ENCODE measurements around the gene OVAAL.

The OVAAL gene

GRCh38 chr1:180598333-180598974 is 39.7 kb downstream of the OVAAL start:
- in situ Hi-C loops (cut with MboI; ENCODE audit: low pct_unique_long_range_greater_than_20kb, low sequenced_read_pairs, unreplicated experiment): no loop called here
- TF ChIP-seq, protein P1, sequence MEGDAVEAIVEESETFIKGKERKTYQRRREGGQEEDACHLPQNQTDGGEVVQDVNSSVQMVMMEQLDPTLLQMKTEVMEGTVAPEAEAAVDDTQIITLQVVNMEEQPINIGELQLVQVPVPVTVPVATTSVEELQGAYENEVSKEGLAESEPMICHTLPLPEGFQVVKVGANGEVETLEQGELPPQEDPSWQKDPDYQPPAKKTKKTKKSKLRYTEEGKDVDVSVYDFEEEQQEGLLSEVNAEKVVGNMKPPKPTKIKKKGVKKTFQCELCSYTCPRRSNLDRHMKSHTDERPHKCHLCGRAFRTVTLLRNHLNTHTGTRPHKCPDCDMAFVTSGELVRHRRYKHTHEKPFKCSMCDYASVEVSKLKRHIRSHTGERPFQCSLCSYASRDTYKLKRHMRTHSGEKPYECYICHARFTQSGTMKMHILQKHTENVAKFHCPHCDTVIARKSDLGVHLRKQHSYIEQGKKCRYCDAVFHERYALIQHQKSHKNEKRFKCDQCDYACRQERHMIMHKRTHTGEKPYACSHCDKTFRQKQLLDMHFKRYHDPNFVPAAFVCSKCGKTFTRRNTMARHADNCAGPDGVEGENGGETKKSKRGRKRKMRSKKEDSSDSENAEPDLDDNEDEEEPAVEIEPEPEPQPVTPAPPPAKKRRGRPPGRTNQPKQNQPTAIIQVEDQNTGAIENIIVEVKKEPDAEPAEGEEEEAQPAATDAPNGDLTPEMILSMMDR (IDR thresholded peaks at IDR 0.05; ENCODE audit: extremely low read depth, insufficient read depth, missing control alignments): no peak
- no peak for DNase-seq (ENCODE audit: low spot score)

GRCh38 chr1:180600343-180600742 is 41.6 kb downstream of the OVAAL start:
- in situ Hi-C loops (cut with MboI; ENCODE audit: low pct_unique_long_range_greater_than_20kb, low sequenced_read_pairs, unreplicated experiment): no loop called here
- no peak for DNase-seq (ENCODE audit: low spot score)
- TF ChIP-seq, protein P1 (IDR thresholded peaks at IDR 0.05; ENCODE audit: extremely low read depth, insufficient read depth, missing control alignments): no peak

- in situ Hi-C loops (cut with MboI; ENCODE audit: low pct_unique_long_range_greater_than_20kb, low sequenced_read_pairs, unreplicated experiment): no loop called here
- DNase-seq (ENCODE audit: low spot score): no peak
- TF ChIP-seq, protein P1 (IDR thresholded peaks at IDR 0.05; ENCODE audit: extremely low read depth, insufficient read depth, missing control alignments): no peak
These were observed 42.7 kb downstream of the OVAAL start for GRCh38 chr1:180601512-180601911.

GRCh38 chr1:180603223-180603849 is 44.6 kb downstream of the OVAAL start:
- TF ChIP-seq, protein P1 (IDR thresholded peaks at IDR 0.05; ENCODE audit: extremely low read depth, insufficient read depth, missing control alignments): no peak
- in situ Hi-C loops (cut with MboI; ENCODE audit: low pct_unique_long_range_greater_than_20kb, low sequenced_read_pairs, unreplicated experiment): no loop called here
- DNase-seq (ENCODE audit: low spot score): no peak

DNA sequence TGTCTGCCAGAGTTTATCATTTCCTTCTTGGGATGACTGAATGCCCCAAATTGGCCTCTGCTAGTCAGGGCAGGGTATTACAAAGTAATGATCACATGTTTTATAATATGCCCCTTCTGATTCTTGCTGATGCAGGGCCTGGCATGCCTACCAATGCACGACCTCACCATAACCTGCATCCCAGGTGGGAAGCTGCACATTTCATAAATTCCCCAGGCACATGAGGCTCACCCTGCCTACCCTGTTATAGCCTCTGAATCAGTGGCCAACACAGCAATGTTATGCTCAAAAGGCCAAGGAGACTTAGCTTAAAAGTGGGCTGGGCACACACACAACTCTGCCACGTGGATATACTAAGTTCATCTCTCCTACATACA is 45.1 kb downstream of the OVAAL start:
- TF ChIP-seq, protein P1 (IDR thresholded peaks at IDR 0.05; ENCODE audit: extremely low read depth, insufficient read depth, missing control alignments): no peak
- in situ Hi-C loops (cut with MboI; ENCODE audit: low pct_unique_long_range_greater_than_20kb, low sequenced_read_pairs, unreplicated experiment): no loop called here
- no peak for DNase-seq (ENCODE audit: low spot score)

DNA sequence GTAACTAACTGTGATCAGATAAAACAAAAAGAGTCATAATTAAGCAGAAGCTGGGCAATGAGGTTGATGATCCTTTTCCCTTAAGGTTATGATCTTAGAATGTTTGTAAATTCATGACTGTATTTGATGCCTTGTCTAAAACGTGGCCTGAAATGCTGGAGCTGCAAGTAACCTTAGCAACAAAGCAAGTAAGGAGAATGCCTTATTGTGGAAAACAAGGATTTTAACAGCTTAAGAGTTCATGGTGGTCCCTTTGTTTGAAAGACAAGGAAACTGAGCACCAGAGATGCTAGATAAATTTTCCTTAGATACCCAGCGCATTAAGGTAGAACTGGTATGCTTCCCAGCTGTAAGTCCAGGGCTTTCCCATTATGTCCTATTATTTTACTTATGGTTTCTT is 47.4 kb downstream of the OVAAL start:
- DNase-seq (ENCODE audit: low spot score): no peak
- in situ Hi-C loops (cut with MboI; ENCODE audit: low pct_unique_long_range_greater_than_20kb, low sequenced_read_pairs, unreplicated experiment): no loop called here

More for the DNA sequence above, 47.4 kb downstream of the OVAAL start:
- TF ChIP-seq, protein P1 (IDR thresholded peaks at IDR 0.05; ENCODE audit: extremely low read depth, insufficient read depth, missing control alignments): no peak

All from GM13977 (cell line).